ENCODE results near the gene ADPRM.
A peak's percentile ranks its signal among the peaks of the same experiment; 100 is the strongest.
"Not testable (repeated sequence)": the region's sequence is repeated elsewhere in the genome, so short reads cannot be mapped to it uniquely, and the experiment has no call there.

Gene ADPRM

GRCh38 chr17:10702574-10702973, 5.2 kb downstream of the ADPRM start:
- DNase-seq (ENCODE audit: low spot score): no peak

DNA sequence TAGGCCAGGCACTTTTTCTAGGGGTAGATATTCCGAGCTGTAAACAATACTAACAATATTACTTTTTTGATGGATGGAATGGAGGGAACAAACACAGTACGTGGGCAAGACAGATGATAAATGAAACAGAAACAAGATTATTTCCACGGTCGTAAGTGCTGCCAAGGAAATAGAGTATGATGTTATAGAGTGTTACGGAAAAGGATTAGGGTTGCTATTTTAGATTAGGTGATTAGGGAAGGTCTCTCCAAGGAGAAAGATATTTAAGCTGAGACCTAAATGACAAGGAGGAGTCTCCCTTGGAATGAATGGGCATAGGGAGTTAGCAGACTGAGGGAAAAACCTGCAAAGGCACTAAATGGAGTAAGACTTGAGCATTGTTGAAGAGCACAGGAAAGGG, 8.3 kb downstream of the ADPRM start:
- no peak for DNase-seq (ENCODE audit: low spot score)

- DNase-seq (ENCODE audit: low spot score): no peak
Measured at GRCh38 chr17:10713318-10713717, 15.9 kb downstream of the ADPRM start.

DNA sequence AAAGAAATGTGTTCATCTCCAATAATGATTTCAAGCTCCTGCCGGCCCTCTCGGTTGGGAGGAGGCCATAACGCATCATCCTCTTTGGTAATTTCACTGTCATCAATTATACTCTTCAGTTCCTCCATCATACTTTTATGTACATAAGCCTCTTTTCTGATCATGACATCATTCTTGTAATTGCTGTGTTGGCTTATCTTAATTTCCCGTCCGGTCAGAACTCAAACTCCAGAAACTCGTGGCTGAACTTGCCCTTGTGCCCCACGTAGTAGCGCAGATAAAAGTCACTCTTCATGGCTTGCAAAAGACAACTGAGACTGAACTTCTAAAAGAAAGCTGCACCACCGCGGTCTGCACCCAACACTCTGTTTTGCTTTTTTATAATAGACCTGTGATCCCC, 18.8 kb downstream of the ADPRM start:
- no peak for DNase-seq (ENCODE audit: low spot score)

GRCh38 chr17:10718547-10718946, 21.2 kb downstream of the ADPRM start:
- no peak for DNase-seq (ENCODE audit: low spot score)

DNA sequence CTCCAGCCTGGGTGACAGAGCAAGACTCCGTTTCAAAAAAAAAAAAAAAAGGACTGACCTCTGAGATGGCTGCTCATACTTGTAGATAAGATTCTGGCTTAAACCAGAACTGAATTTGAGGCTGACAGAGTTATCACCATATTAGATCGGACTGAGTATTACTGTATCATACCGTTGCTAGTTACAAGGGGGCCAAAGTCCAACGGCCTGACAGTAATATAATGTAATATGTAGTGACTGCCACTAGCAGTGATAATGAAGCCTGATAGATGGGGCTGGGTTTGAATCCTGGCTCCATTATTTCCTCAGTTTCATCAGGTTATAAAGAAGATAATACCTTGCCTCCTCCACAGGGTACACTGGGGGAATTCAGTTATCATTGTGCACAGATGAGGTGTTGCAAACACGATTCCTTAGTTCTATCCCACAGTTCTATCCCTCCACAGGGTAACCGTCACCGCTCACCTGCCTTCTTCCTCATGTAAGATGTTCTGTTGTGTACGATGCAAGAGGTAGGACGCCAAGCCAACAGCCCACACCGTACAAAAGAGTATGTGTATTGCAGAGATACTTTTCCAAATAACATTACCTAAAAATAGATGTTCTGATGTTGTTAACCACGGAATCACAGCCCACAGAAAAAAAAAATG, 27.3 kb downstream of the ADPRM start:
- DNase-seq (ENCODE audit: low spot score): no peak

DNA sequence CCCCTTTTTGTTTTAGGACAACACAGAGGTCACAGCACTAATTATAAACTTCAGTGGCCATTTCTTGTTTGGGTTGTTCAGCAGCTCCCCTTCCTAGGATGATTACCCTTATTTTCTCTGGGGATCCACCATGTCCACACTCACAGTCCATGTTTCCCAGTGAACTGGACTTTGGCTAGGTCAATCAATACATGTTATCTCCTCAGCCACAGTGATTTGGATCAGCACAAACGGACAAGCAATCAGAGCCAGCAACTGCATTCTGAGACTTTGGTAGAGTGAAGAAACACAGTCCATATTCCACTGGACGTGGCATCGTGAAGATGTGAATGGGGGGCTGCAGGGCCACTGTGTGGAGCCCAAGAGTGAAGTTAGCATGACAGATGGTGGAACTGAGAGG, 27.9 kb downstream of the ADPRM start:
- DNase-seq (ENCODE audit: low spot score): no peak

- DNase-seq (ENCODE audit: low spot score): no peak
Measured at GRCh38 chr17:10726196-10726595, 28.8 kb downstream of the ADPRM start.

DNA sequence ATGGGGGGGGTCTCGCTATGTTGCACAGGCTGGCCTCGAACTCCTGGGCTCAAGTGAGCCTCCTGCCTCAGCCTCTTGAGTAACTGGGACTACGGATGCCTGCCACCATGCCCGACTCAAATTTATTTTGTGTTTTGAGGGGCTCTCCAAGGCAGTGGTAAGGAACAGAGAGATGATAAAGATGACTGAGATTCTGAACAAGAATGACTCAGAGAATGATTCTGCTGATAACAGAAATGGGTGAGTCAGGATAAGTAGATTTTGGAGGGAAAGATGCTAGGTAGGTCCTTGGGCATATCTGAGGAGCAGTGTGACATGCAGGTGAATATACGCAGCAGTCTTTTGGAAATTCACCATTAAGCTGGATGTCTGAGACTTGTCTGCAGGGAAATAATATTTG, 29.8 kb downstream of the ADPRM start:
- no peak for DNase-seq (ENCODE audit: low spot score)

DNA sequence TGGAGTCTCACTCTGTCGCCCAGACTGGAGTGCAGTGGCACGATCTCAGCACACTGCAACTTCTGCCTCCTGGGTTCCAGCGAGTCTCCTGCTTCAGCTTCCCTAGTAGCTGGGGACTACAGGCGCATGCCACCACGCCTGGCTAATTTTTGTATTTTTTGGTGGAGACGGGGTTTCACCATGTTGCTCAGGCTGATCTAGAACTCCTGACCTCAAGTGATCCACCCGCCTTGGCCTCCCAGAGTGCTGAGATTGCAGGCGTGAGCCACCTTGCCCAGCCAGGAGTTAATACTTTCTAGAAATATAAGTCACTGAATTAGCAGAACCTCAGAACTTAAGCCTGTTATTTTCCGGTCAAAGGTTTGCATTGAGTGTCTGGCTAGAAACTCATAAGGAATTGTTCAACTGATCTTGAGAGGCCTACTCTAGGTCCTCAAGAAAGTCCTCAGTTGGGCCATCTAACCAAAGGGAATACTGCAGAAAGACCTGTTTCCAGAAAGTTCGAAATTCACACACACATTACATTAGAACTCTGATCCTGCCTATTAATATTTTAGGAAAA, 31.0 kb downstream of the ADPRM start:
- DNase-seq (ENCODE audit: low spot score): no peak

GRCh38 chr17:10729334-10730193, 32.2 kb downstream of the ADPRM start, which contains the start of gene TMEM220:
TMEM220 (minus strand) TSS chr17:10730023; CDS start chr17:10729851, 172 bp downstream.
- DNase-seq (ENCODE audit: low spot score): peak; percentile 84

- DNase-seq (ENCODE audit: low spot score): not testable (repeated sequence)
Measured at GRCh38 chr17:10730247-10730646, 32.9 kb downstream of the ADPRM start.

- no peak for DNase-seq (ENCODE audit: low spot score)
Measured at GRCh38 chr17:10731408-10731879, 34.0 kb downstream of the ADPRM start.

GRCh38 chr17:10732121-10732520, 34.7 kb downstream of the ADPRM start:
- not testable (repeated sequence) for DNase-seq (ENCODE audit: low spot score)

GRCh38 chr17:10733666-10734065, 36.3 kb downstream of the ADPRM start:
- no peak for DNase-seq (ENCODE audit: low spot score)

- no peak for DNase-seq (ENCODE audit: low spot score)
Measured at GRCh38 chr17:10735251-10735650, 37.9 kb downstream of the ADPRM start.

DNA sequence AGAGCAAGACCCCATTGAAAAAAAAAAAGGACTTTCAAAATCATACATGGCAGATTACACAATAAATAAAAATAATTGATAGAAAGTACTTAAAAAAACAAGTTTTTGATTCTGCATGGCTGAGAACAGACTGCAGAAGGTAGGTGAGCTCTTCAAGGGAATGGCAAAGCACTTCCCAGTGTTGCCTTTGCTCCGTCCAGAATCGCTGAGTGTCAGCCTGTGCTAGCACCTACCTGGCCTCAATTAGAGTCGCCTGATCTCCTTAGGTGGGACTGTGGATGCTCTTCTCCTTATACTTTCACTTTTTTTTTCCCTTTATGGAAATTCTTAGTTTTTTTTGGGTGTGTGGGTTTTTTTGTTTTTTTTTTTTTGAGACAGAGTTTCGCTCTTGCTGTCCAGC, 38.4 kb downstream of the ADPRM start:
- no peak for DNase-seq (ENCODE audit: low spot score)

GRCh38 chr17:10737168-10737622, 39.8 kb downstream of the ADPRM start:
- DNase-seq (ENCODE audit: low spot score): peak; percentile 76

DNA sequence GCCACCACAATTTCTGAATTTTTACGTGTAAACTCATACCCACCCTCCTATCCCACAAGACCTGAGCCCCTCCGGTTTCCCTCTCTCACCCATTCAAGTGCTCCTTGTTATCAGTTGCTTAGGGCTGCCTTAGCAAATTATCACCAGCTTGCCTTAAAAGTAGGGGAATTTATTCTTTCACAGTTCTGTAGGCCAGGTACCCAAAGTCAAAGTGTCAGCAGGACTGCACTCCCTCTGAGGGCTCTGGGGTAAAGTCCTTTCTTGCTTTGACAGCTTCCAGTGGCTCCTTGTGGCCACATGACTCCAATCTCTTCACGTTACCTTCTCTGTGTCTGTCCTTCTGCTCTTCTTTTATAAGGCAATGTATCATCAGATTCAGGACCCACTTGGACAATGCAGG, 40.3 kb downstream of the ADPRM start:
- no peak for DNase-seq (ENCODE audit: low spot score)

DNA sequence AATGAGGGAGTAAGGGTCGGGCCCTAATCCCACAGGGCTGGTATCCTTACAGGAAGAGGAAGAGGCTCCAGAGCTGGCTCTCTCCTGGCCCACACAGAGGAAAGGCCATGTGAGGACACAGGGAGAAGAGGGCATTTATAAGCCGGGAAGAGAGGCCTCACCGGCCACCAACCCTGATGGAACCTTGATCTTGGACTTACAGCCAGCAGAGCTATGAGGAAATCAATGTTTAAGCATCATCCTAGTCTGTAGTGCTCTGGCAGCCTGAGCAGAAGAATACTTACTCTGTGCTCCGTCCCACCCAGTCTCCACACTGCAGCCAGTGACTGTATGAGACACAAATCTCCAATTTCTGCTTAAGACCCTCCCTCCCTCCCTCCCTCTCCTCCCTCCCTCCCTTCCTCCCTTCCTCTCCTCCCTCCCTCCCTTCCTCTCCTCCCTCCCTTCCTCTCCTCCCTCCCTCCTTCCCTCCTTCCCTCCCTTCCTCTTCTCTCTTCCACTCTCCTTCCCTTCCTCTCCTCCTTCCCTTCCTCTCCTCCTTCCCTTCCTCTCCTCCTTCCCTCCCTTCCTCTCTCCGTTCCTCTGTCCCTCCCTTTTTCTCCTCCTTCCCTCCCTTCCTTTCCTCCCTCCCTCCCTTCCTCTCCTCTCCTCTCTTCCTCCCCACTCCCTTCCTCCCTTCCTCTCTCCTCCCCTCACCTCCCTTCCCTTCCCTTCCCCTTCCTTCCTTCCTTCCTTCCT, 41.3 kb downstream of the ADPRM start:
- no peak for DNase-seq (ENCODE audit: low spot score)

- DNase-seq (ENCODE audit: low spot score): no peak
Measured at GRCh38 chr17:10739386-10739785, 42.0 kb downstream of the ADPRM start.
